Astrocyte (in vitro differentiated cells and primary cell): Measurements from ENCODE around the gene RIPK1. TPM values are rescaled to one million over a fixed set of nuclear protein-coding genes. Genes with fewer than 3 reads are reported as not detected.

Source experiments
- DNase-seq: peaks from one replicate; pipeline ENCODE4 v3.0.0-alpha.2; 2010; ENCODE audit warnings: low read depth
- FAIRE-seq: peaks from 2 replicates; lab custom pipeline; 2011; peaks lifted over from hg19 to GRCh38; lab: Jason Lieb, UNC
- H2AFZ ChIP-seq: 2 replicates; pipeline ENCODE4 v1.6.0; 2012; ENCODE audit warnings: low read depth, low read length, inconsistent platforms
- H3K27ac ChIP-seq: 2 replicates; pipeline ENCODE4 v1.5.1; 2011; ENCODE audit warnings: low read depth, low read length, inconsistent platforms
- H3K27me3 ChIP-seq: 2 replicates; pipeline ENCODE4 v1.6.0; 2011; ENCODE audit warnings: low read length, inconsistent platforms; ENCODE audit not compliant: insufficient read depth
- H3K36me3 ChIP-seq: 2 replicates; pipeline ENCODE4 v1.5.1; 2011; ENCODE audit warnings: low read length, inconsistent platforms; ENCODE audit not compliant: insufficient read depth
- H3K4me1 ChIP-seq: 2 replicates; pipeline ENCODE4 v1.5.1; 2011; ENCODE audit warnings: low read length, inconsistent platforms; ENCODE audit not compliant: insufficient read depth
- H3K4me2 ChIP-seq: 2 replicates; pipeline ENCODE4 v1.6.0; 2012; ENCODE audit warnings: low read length, inconsistent platforms
- H3K4me3 ChIP-seq: 2 replicates; pipeline ENCODE4 v1.5.1; 2011; ENCODE audit warnings: low read depth, mild to moderate bottlenecking, low read length, inconsistent platforms; ENCODE audit not compliant: insufficient read depth
- H3K79me2 ChIP-seq: 2 replicates; pipeline ENCODE4 v1.6.0; 2012; ENCODE audit warnings: mild to moderate bottlenecking, low read length, inconsistent platforms; ENCODE audit not compliant: insufficient read depth
- H3K9ac ChIP-seq: 2 replicates; pipeline ENCODE4 v1.6.0; 2012; ENCODE audit warnings: mild to moderate bottlenecking, low read length, inconsistent platforms
- H3K9me3 ChIP-seq: 2 replicates; pipeline ENCODE4 v1.5.1; 2012; ENCODE audit warnings: low read depth, mild to moderate bottlenecking, low read length, inconsistent platforms; ENCODE audit not compliant: insufficient read depth
- H4K20me1 ChIP-seq: 2 replicates; pipeline ENCODE4 v1.6.0; 2012; ENCODE audit warnings: low read length, inconsistent platforms; ENCODE audit not compliant: insufficient read depth
- H3K27ac Mint-ChIP-seq: one replicate; pipeline ENCODE4 v1.8.0; 2021; ENCODE audit warnings: mild to moderate bottlenecking, mixed read lengths; ENCODE audit not compliant: unreplicated experiment
- H3K27me3 Mint-ChIP-seq: one replicate; pipeline ENCODE4 v1.8.0; 2021; ENCODE audit warnings: low read depth, mixed read lengths; ENCODE audit not compliant: unreplicated experiment
- H3K36me3 Mint-ChIP-seq: one replicate; pipeline ENCODE4 v1.8.0; 2021; ENCODE audit warnings: low read depth, mixed read lengths; ENCODE audit not compliant: unreplicated experiment
- H3K4me1 Mint-ChIP-seq: one replicate; pipeline ENCODE4 v1.8.0; 2021; ENCODE audit warnings: low read depth, mixed read lengths; ENCODE audit not compliant: unreplicated experiment
- H3K4me3 Mint-ChIP-seq: one replicate; pipeline ENCODE4 v1.8.0; 2021; ENCODE audit warnings: mild to moderate bottlenecking, moderate library complexity, mixed read lengths; ENCODE audit not compliant: unreplicated experiment
- H3K9me3 Mint-ChIP-seq: one replicate; pipeline ENCODE4 v1.8.0; 2021; ENCODE audit warnings: mild to moderate bottlenecking, mixed read lengths; ENCODE audit not compliant: unreplicated experiment
- EZH2 ChIP-seq: IDR thresholded peaks from 2 replicates; pipeline ENCODE4 v1.6.1; 2012; ENCODE audit warnings: mild to moderate bottlenecking, low read length, inconsistent platforms; ENCODE audit not compliant: insufficient read depth
- total RNA-seq: library from RNA; stranded (reverse); gene quantifications from 2 replicates; pipeline ENCODE4 v1.2.1, GENCODE V29; 2021
- TF ChIP-seq, protein P1 (sequence below): IDR thresholded peaks from 2 replicates; pipeline ENCODE4 v1.5.1; 2011; ENCODE audit warnings: low read depth, mild to moderate bottlenecking, inconsistent platforms, low read length, moderate library complexity; ENCODE audit not compliant: insufficient read depth

Gene RIPK1
- total RNA-seq, 1 donor from 2014 or later, result 21.9 TPM

GRCh38 chr6:3128356-3129108 lies 60.2 kb downstream of the RIPK1 start:
- Histone ChIP-seq H3K9ac (no peak overlapping the region), H3K27ac (no peak overlapping the region), H3K79me2 (no peaks in the 10 kb centered on the region), H2AFZ (no peak overlapping the region), H3K4me1 (no peaks in the 10 kb centered on the region), H3K36me3 (peaks cover 3% of the 10 kb centered on the region), H4K20me1 (no peaks in the 10 kb centered on the region), H3K4me2 (no peak overlapping the region), H3K27me3 (no peaks in the 10 kb centered on the region), H3K9me3 (no peaks in the 10 kb centered on the region), H3K4me3 (no peak overlapping the region)
- Mint-ChIP-seq H3K9me3 (no peaks in the 10 kb centered on the region), H3K27me3 (no peaks in the 10 kb centered on the region), H3K4me1 (no peaks in the 10 kb centered on the region), H3K4me3 (no peak overlapping the region), H3K36me3 (peaks cover 21% of the 10 kb centered on the region), H3K27ac (no peak overlapping the region)
- DNase-seq, result no peak
- no peak for FAIRE-seq
- TF ChIP-seq, protein P1, sequence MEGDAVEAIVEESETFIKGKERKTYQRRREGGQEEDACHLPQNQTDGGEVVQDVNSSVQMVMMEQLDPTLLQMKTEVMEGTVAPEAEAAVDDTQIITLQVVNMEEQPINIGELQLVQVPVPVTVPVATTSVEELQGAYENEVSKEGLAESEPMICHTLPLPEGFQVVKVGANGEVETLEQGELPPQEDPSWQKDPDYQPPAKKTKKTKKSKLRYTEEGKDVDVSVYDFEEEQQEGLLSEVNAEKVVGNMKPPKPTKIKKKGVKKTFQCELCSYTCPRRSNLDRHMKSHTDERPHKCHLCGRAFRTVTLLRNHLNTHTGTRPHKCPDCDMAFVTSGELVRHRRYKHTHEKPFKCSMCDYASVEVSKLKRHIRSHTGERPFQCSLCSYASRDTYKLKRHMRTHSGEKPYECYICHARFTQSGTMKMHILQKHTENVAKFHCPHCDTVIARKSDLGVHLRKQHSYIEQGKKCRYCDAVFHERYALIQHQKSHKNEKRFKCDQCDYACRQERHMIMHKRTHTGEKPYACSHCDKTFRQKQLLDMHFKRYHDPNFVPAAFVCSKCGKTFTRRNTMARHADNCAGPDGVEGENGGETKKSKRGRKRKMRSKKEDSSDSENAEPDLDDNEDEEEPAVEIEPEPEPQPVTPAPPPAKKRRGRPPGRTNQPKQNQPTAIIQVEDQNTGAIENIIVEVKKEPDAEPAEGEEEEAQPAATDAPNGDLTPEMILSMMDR, result no peak
- no peak for TF ChIP-seq EZH2

GRCh38 chr6:3131695-3132094 lies 63.4 kb downstream of the RIPK1 start:
- Histone ChIP-seq H4K20me1 (no peaks in the 10 kb centered on the region), H3K27me3 (no peaks in the 10 kb centered on the region), H2AFZ (no peak overlapping the region), H3K79me2 (no peaks in the 10 kb centered on the region), H3K9me3 (no peaks in the 10 kb centered on the region), H3K9ac (no peak overlapping the region), H3K4me3 (no peak overlapping the region), H3K27ac (no peak overlapping the region), H3K4me2 (no peak overlapping the region), H3K4me1 (no peaks in the 10 kb centered on the region), H3K36me3 (peaks cover 3% of the 10 kb centered on the region)
- Mint-ChIP-seq H3K4me3 (no peak overlapping the region), H3K9me3 (no peaks in the 10 kb centered on the region), H3K27ac (no peak overlapping the region), H3K36me3 (peaks cover 34% of the 10 kb centered on the region), H3K27me3 (no peaks in the 10 kb centered on the region), H3K4me1 (peaks cover 5% of the 10 kb centered on the region)
- TF ChIP-seq, protein P1, result no peak
- TF ChIP-seq EZH2, result no peak
- DNase-seq (no peak), FAIRE-seq (no peak)

DNA sequence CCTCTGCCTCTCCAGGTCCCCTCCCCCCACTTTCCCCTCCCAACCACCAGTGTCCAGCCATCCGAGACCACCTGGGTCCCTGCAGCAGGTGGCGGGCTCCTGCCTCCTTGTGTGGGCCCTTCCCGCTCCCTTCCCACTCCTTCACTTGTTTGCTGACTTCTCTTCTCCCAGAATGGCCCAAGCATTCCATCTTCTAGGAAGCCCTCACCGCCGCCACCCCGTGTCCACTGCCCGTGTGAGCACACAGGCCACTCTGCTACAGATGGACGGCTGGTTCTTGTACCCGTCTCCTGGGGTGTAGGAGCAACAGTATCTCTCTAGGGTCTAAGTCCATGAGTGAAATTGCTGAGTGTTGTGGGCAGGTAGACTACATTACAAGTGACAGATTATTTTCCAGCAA lies 65.2 kb downstream of the RIPK1 start:
- H3K9me3 Mint-ChIP-seq, result no peaks in the 10 kb centered on the region
- no peak overlapping the region for H3K27ac Mint-ChIP-seq
- no peak overlapping the region for H3K4me3 Mint-ChIP-seq
- peaks cover 46% of the 10 kb centered on the region for H3K36me3 Mint-ChIP-seq
- DNase-seq (no peak), FAIRE-seq (no peak)
- Histone ChIP-seq H3K4me1 (peaks cover 2% of the 10 kb centered on the region), H3K9me3 (no peaks in the 10 kb centered on the region), H3K9ac (no peak overlapping the region), H4K20me1 (no peaks in the 10 kb centered on the region), H3K4me3 (no peak overlapping the region), H3K27me3 (no peaks in the 10 kb centered on the region), H3K79me2 (no peaks in the 10 kb centered on the region), H3K4me2 (no peak overlapping the region), H3K27ac (no peak overlapping the region), H3K36me3 (peaks cover 3% of the 10 kb centered on the region), H2AFZ (no peak overlapping the region)
- H3K27me3 Mint-ChIP-seq, result no peaks in the 10 kb centered on the region
- no peak for TF ChIP-seq EZH2
- TF ChIP-seq, protein P1, result no peak
- peaks cover 14% of the 10 kb centered on the region for H3K4me1 Mint-ChIP-seq
